IPS DF 6.9 (cell line): ENCODE results near the gene CLDN22.

Experiments
- DNase-seq: peaks from one replicate; pipeline ENCODE4 v3.0.0-alpha.2; 2013; ENCODE audit warnings: low read depth, low spot score
- H3K27ac ChIP-seq: one replicate; pipeline ENCODE4 v1.5.1; 2013; ENCODE audit warnings: low read length, control low read depth
- H3K27me3 ChIP-seq: 2 replicates; pipeline ENCODE4 v1.6.1; 2013; ENCODE audit warnings: mild to moderate bottlenecking, low read length; ENCODE audit not compliant: control insufficient read depth, insufficient read depth
- H3K36me3 ChIP-seq: 2 replicates; pipeline ENCODE4 v1.6.1; 2013; ENCODE audit warnings: low read length; ENCODE audit not compliant: control insufficient read depth, insufficient read depth
- H3K4me1 ChIP-seq: 2 replicates; pipeline ENCODE4 v1.6.1; 2013; ENCODE audit warnings: low read length; ENCODE audit not compliant: control insufficient read depth, insufficient read depth
- H3K4me3 ChIP-seq: 2 replicates; pipeline ENCODE4 v1.5.1; 2013; ENCODE audit warnings: mild to moderate bottlenecking, low read length
- H3K9me3 ChIP-seq: 2 replicates; pipeline ENCODE4 v1.6.1; 2013; ENCODE audit warnings: low read length, inconsistent platforms; ENCODE audit not compliant: control insufficient read depth, insufficient read depth
- WGBS: extraction: QIAGEN DNeasy Blood & Tissue Kit; methylation state at CpG from one replicate; pipeline ENCODE4 v1.1.7; 2013; ENCODE audit warnings: mixed read lengths, missing lambda C conversion rate; ENCODE audit not compliant: insufficient read length, insufficient coverage; 5-methylcytosine and 5-hydroxymethylcytosine counted together

The CLDN22 gene

GRCh38 chr4:183320211-183321059 lies at the start of gene CLDN22:
Gene CLDN22, minus strand, starts transcription at chr4:183320276. Its CDS starts 58 bp downstream, at chr4:183320218.
- no peak for DNase-seq
- H3K36me3 ChIP-seq = 0 out of 2 replicates have a peak, but pooled peaks cover 3% of the 10 kb centered on the region
- no peak within 1 kb of the TSS for H3K27ac ChIP-seq
- no peak within 1 kb of the TSS for H3K4me3 ChIP-seq
- no CpG with 5 or more reads among the region's 6 CpGs for WGBS
- H3K9me3 ChIP-seq = no peaks in the 10 kb centered on the region
- H3K4me1 ChIP-seq = no peaks in the 10 kb centered on the region
- no peaks in the 10 kb centered on the region for H3K27me3 ChIP-seq

DNA sequence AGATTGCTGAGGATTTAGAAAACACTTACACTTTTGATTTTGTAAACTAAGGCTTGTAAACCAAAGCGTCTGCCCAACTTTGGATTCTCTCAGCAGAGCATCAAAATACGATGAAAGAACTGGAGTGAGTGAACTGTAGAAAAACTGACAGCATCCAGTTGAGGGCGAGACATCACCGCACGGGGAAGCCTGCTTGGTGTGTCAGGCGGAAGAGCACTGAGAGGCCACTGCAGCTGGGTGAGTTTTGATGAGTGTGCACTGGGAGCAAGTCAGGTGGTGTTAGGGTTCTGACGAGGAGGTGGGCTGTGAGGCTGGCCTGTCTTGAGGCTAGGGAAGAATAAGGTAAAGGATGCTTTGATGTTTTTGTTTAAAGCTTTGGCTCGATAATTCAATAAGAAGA lies 49.0 kb upstream of the CLDN22 start:
- H3K27me3 ChIP-seq = no peaks in the 10 kb centered on the region

DNA sequence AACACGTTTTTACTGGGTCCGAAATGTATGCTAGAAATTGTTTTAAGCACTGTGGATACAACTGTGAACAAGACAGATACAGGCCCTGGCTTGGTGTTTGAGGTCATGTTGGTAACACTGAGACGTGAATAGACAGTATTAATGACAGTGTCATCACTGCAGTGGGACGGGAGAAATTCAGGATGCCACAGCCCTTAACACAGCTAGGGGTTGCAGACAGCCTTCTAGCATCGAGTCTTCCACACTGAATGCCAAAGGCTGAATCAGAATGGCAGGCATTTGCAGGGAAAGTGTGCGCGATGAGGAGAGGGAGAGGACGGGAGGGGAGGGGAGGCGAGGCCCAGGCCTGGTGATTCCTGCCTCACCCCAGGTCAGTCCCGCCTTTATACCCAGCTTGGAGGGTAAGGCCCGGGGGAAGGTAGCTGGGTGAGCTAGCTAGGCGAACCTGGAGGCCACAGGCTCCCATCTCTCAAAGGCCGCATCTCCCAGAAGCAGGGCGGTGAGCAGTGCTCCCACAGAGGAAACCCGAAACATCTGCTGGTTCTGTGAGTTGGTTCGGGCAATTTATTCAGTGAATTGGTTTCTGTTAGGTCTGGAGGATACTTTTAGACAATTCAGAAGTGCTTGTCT lies 46.2 kb upstream of the CLDN22 start:
- no CpG with 5 or more reads among the region's 16 CpGs for WGBS
- H3K36me3 ChIP-seq = no peaks in the 10 kb centered on the region
- no peaks in the 10 kb centered on the region for H3K9me3 ChIP-seq
- H3K4me1 ChIP-seq = no peaks in the 10 kb centered on the region; the same call in 1 of the 2 replicates
- H3K27me3 ChIP-seq = no peaks in the 10 kb centered on the region
- H3K27ac ChIP-seq = no peak overlapping the region
- no peak for DNase-seq
- no peak overlapping the region for H3K4me3 ChIP-seq

More for the DNA sequence above, 49.0 kb upstream of the CLDN22 start:
- Histone ChIP-seq H3K4me3 (no peak overlapping the region), H3K36me3 (no peaks in the 10 kb centered on the region), H3K27ac (no peak overlapping the region), H3K9me3 (no peaks in the 10 kb centered on the region), H3K4me1 (no peaks in the 10 kb centered on the region; the same call in 1 of the 2 replicates)
- WGBS = no CpG with 5 or more reads among the region's 8 CpGs
- DNase-seq = no peak

DNA sequence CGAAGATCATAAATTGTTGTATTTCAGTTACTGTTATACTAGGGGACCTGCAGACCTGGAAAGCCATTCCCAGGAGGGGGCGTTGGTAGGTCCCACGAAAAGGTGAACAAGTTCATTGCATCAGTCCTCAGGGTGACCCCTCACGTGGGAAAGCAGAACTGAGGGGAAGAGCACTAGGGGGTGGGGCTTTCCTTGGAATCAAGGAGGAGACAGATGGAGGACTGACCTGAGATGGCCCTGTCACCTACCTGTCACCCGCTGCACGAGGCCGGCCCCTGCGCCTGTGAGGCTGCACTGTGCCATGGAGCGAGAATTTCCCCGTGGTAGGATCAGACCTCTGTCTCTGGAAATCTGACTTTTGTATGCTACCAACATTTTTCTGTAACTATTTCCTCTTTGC lies 43.9 kb upstream of the CLDN22 start:
- WGBS = no CpG with 5 or more reads among the region's 10 CpGs
- Histone ChIP-seq H3K4me3 (no peak overlapping the region), H3K27me3 (no peaks in the 10 kb centered on the region)

DNA sequence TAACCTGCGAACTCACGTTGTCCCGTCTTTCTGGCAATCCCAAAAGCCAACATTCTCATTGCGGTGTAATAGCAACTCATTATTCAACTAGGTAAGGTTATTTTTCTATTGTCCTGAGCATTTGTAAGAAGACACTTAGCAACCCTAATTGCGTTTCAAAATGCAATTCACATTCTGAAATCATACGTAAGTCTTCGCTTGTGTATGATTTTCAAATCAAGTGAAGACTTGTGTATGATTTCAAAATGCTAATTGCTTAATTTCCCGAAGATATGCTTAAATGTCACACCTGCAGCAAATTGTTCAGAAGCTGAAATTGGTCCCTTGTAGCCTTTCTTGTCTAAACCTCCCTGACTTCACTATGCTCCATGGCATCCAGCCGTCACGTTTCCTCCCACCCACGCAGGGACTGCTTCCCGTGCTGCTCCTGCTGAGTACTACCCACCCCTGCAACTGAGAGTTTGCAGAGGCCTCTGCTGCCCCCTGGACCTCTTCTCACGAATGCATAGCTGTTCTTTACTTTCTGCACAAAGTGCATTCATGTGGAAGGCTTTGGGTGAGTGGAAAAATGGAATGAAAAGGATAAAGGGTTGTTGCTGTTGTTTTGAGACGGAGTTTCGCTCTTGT lies 43.0 kb upstream of the CLDN22 start:
- no CpG with 5 or more reads among the region's 15 CpGs for WGBS
- no peak overlapping the region for H3K4me3 ChIP-seq

More for the DNA sequence above, 43.9 kb upstream of the CLDN22 start:
- DNase-seq = no peak
- no peaks in the 10 kb centered on the region for H3K36me3 ChIP-seq
- H3K9me3 ChIP-seq = no peaks in the 10 kb centered on the region
- H3K4me1 ChIP-seq = no peaks in the 10 kb centered on the region; the same call in 1 of the 2 replicates
- H3K27ac ChIP-seq = no peak overlapping the region

DNA sequence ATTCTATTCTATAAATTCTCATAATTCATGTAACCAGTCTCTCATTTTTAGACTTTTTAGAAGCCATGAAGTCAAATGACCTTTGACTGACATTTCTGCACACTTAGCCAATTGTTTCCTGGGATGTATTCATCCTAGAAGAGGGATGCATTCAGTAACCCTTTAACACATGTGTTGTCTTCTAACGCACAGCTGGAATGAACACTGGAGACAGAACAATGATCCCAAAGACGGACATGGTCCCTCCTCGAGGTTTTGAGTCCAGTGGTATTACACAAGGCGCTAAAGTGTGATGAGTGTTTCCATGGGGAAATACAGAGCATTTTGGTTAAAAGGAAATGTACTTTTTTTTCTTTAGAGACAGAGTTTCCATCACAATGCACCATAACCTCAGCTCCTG lies 42.0 kb upstream of the CLDN22 start:
- Histone ChIP-seq H3K27me3 (no peaks in the 10 kb centered on the region), H3K4me1 (no peaks in the 10 kb centered on the region; the same call in 1 of the 2 replicates), H3K27ac (no peak overlapping the region), H3K9me3 (no peaks in the 10 kb centered on the region), H3K4me3 (no peak overlapping the region), H3K36me3 (no peaks in the 10 kb centered on the region)
- DNase-seq = no peak
- WGBS = no CpG with 5 or more reads among the region's 4 CpGs

More for the DNA sequence above, 43.0 kb upstream of the CLDN22 start:
- Histone ChIP-seq H3K27ac (no peak overlapping the region), H3K9me3 (no peaks in the 10 kb centered on the region), H3K4me1 (no peaks in the 10 kb centered on the region; the same call in 1 of the 2 replicates), H3K36me3 (no peaks in the 10 kb centered on the region), H3K27me3 (no peaks in the 10 kb centered on the region)
- no peak for DNase-seq

GRCh38 chr4:183360161-183360919 lies 40.3 kb upstream of the CLDN22 start:
- whole genome bisulfite sequencing = no CpG with 5 or more reads among the region's 11 CpGs
- no peaks in the 10 kb centered on the region for H3K27me3 ChIP-seq
- DNase-seq = no peak

DNA sequence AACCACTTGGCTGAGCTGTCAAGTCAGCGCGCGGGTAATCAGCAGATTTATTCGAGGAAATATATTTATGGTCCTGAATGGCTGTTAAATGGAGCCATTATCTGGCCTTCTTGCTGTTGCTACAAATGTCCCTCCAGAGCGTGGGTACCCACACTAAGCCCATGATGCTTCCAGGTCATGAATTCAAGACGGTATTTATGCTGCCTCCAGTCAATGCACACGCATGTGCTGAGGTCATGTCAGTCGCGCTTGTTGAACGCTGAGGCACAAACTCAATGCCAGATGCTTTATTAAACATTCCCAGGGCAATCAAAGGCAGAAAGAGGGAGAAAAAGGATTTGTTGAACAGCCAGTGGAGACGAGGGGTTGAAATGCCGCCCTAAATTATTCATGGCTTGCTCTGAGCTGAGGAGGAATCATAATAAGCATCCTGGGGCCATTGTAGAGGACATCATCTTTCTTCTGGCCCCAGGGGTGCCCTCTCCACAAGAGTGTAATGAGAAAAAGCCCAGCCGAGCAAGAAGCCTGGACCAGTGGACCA lies 38.2 kb upstream of the CLDN22 start:
- Histone ChIP-seq H3K27me3 (no peaks in the 10 kb centered on the region), H3K4me3 (no peak overlapping the region), H3K27ac (no peak overlapping the region), H3K36me3 (no peaks in the 10 kb centered on the region), H3K4me1 (no peaks in the 10 kb centered on the region), H3K9me3 (no peaks in the 10 kb centered on the region)
- no peak for DNase-seq
- WGBS = no CpG with 5 or more reads among the region's 13 CpGs

More at GRCh38 chr4:183360161-183360919, 40.3 kb upstream of the CLDN22 start:
- H3K36me3 ChIP-seq = no peaks in the 10 kb centered on the region
- H3K4me1 ChIP-seq = no peaks in the 10 kb centered on the region; the same call in 1 of the 2 replicates
- no peak overlapping the region for H3K4me3 ChIP-seq
- no peak overlapping the region for H3K27ac ChIP-seq
- H3K9me3 ChIP-seq = no peaks in the 10 kb centered on the region

DNA sequence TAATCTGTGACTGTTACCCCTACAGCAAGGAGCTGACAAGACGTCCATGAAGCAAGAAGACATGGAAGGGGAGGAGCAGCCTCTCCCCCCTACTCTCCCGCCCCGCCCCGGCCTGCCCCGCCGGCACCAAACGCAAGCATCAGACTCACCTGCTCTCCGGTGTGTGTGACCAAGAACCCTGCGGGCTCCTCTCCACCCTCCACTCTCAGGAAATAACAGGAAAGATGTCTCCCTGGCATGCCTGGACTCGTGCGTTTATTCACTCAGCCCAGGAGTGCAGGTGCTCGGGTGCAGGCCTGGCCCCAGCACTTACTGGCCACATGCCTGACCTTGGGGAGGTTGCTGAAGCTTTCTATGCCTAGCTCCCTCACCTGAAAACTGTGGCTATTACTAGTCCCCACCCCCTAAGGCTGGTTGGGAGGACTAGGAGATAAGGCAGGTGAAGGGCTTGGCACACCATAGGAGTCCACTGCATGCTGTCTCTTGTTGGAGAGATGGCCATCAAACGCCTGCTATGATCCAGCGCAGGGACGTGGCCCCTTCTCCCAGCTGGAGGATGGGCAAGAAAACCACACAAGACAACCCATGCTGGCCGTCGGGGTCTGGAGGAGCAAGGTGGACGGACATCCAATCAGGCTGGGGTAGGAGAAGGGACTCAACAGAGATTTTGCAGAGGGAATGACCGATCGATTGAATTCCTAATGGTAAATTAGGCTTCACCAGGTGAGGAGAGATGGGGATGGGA lies 37.0 kb upstream of the CLDN22 start:
- Histone ChIP-seq H3K4me3 (no peak overlapping the region), H3K27me3 (no peaks in the 10 kb centered on the region), H3K36me3 (no peaks in the 10 kb centered on the region), H3K9me3 (no peaks in the 10 kb centered on the region), H3K27ac (no peak overlapping the region), H3K4me1 (no peaks in the 10 kb centered on the region)
- no CpG with 5 or more reads among the region's 20 CpGs for WGBS
- DNase-seq = no peak
